Astrocyte (in vitro differentiated cells and primary cell): ENCODE results near the gene PSMB1. TPM values are rescaled to one million over a fixed set of nuclear protein-coding genes. Genes with fewer than 3 reads are reported as not detected.
A peak's percentile ranks its signal among the peaks of the same experiment; 100 is the strongest.

Source experiments
- DNase-seq: peaks from one replicate; pipeline ENCODE4 v3.0.0-alpha.2; 2010; ENCODE audit warnings: low read depth
- FAIRE-seq: peaks from 2 replicates; lab custom pipeline; 2011; peaks lifted over from hg19 to GRCh38; lab: Jason Lieb, UNC
- H2AFZ ChIP-seq: 2 replicates; pipeline ENCODE4 v1.6.0; 2012; ENCODE audit warnings: low read depth, low read length, inconsistent platforms
- H3K27ac ChIP-seq: 2 replicates; pipeline ENCODE4 v1.5.1; 2011; ENCODE audit warnings: low read depth, low read length, inconsistent platforms
- H3K27me3 ChIP-seq: 2 replicates; pipeline ENCODE4 v1.6.0; 2011; ENCODE audit warnings: low read length, inconsistent platforms; ENCODE audit not compliant: insufficient read depth
- H3K36me3 ChIP-seq: 2 replicates; pipeline ENCODE4 v1.5.1; 2011; ENCODE audit warnings: low read length, inconsistent platforms; ENCODE audit not compliant: insufficient read depth
- H3K4me1 ChIP-seq: 2 replicates; pipeline ENCODE4 v1.5.1; 2011; ENCODE audit warnings: low read length, inconsistent platforms; ENCODE audit not compliant: insufficient read depth
- H3K4me2 ChIP-seq: 2 replicates; pipeline ENCODE4 v1.6.0; 2012; ENCODE audit warnings: low read length, inconsistent platforms
- H3K4me3 ChIP-seq: 2 replicates; pipeline ENCODE4 v1.5.1; 2011; ENCODE audit warnings: low read depth, mild to moderate bottlenecking, low read length, inconsistent platforms; ENCODE audit not compliant: insufficient read depth
- H3K79me2 ChIP-seq: 2 replicates; pipeline ENCODE4 v1.6.0; 2012; ENCODE audit warnings: mild to moderate bottlenecking, low read length, inconsistent platforms; ENCODE audit not compliant: insufficient read depth
- H3K9ac ChIP-seq: 2 replicates; pipeline ENCODE4 v1.6.0; 2012; ENCODE audit warnings: mild to moderate bottlenecking, low read length, inconsistent platforms
- H3K9me3 ChIP-seq: 2 replicates; pipeline ENCODE4 v1.5.1; 2012; ENCODE audit warnings: low read depth, mild to moderate bottlenecking, low read length, inconsistent platforms; ENCODE audit not compliant: insufficient read depth
- H4K20me1 ChIP-seq: 2 replicates; pipeline ENCODE4 v1.6.0; 2012; ENCODE audit warnings: low read length, inconsistent platforms; ENCODE audit not compliant: insufficient read depth
- H3K27ac Mint-ChIP-seq: one replicate; pipeline ENCODE4 v1.8.0; 2021; ENCODE audit warnings: mild to moderate bottlenecking, mixed read lengths; ENCODE audit not compliant: unreplicated experiment
- H3K27me3 Mint-ChIP-seq: one replicate; pipeline ENCODE4 v1.8.0; 2021; ENCODE audit warnings: low read depth, mixed read lengths; ENCODE audit not compliant: unreplicated experiment
- H3K36me3 Mint-ChIP-seq: one replicate; pipeline ENCODE4 v1.8.0; 2021; ENCODE audit warnings: low read depth, mixed read lengths; ENCODE audit not compliant: unreplicated experiment
- H3K4me1 Mint-ChIP-seq: one replicate; pipeline ENCODE4 v1.8.0; 2021; ENCODE audit warnings: low read depth, mixed read lengths; ENCODE audit not compliant: unreplicated experiment
- H3K4me3 Mint-ChIP-seq: one replicate; pipeline ENCODE4 v1.8.0; 2021; ENCODE audit warnings: mild to moderate bottlenecking, moderate library complexity, mixed read lengths; ENCODE audit not compliant: unreplicated experiment
- H3K9me3 Mint-ChIP-seq: one replicate; pipeline ENCODE4 v1.8.0; 2021; ENCODE audit warnings: mild to moderate bottlenecking, mixed read lengths; ENCODE audit not compliant: unreplicated experiment
- EZH2 ChIP-seq: IDR thresholded peaks from 2 replicates; pipeline ENCODE4 v1.6.1; 2012; ENCODE audit warnings: mild to moderate bottlenecking, low read length, inconsistent platforms; ENCODE audit not compliant: insufficient read depth
- total RNA-seq: library from RNA; stranded (reverse); gene quantifications from 2 replicates; pipeline ENCODE4 v1.2.1, GENCODE V29; 2021
- TF ChIP-seq, protein P1 (sequence below): IDR thresholded peaks from 2 replicates; pipeline ENCODE4 v1.5.1; 2011; ENCODE audit warnings: low read depth, mild to moderate bottlenecking, inconsistent platforms, low read length, moderate library complexity; ENCODE audit not compliant: insufficient read depth

The PSMB1 gene
- total RNA-seq, 1 donor from 2014 or later = 192 TPM

DNA sequence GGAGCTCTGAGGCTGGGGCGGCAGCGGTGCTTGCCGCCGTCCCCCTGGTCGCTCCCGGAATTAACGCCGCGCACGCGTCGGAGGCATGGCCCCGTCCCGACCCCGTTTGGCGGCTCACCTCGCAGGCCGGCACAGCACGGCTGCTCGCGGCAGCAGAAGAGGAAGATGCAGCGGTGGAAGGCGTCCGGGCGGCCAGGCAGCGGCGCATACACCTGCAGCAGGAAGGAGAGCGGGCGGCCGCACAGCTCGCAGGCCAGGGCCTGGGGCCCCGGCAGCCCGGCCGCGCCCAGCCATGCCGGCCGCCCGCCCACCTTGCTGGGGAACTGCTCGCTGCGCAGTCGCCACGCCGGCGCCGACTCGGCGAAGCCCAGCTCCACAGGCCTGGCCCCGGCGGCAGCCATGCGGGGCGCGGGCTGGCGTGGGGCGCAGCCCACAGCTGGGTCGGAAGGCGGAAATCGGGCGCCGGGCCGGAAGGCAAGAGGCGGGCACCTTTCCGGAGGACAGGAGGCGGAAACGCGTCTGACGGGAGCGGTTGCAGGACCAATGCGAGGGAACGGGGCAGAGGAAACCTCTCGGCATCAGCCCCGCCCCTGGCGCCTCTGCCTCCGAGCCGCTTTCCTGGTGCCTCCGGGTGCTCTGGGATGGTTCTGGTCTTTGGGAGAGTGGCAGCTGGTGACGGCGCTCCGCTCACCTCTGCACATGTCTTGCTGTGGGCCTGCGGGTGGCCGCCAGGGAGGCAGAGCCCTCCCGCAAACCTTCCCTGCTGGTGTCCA lies 31.3 kb upstream of the PSMB1 start, which contains the start of gene PDCD2:
TSS of gene PDCD2 (minus strand) at position 457 of the 773 bp plus-strand sequence. CDS start at position 401, 56 bp downstream.
- Mint-ChIP-seq H3K27me3 (no peaks in the 10 kb centered on the region), H3K36me3 (peaks cover 2% of the 10 kb centered on the region), H3K27ac (peak within 1 kb of the TSS; percentile 85), H3K4me1 (peaks cover 6% of the 10 kb centered on the region), H3K9me3 (no peaks in the 10 kb centered on the region), H3K4me3 (peak within 1 kb of the TSS; percentile 99)
- peak within 1 kb of the TSS; percentile 94 for H2AFZ ChIP-seq
- peak within 1 kb of the TSS; percentile 91 for H3K9ac ChIP-seq
- FAIRE-seq (no peak), DNase-seq (peak; percentile 84)
- no peaks in the 10 kb centered on the region for H3K27me3 ChIP-seq
- TF ChIP-seq, protein P1, sequence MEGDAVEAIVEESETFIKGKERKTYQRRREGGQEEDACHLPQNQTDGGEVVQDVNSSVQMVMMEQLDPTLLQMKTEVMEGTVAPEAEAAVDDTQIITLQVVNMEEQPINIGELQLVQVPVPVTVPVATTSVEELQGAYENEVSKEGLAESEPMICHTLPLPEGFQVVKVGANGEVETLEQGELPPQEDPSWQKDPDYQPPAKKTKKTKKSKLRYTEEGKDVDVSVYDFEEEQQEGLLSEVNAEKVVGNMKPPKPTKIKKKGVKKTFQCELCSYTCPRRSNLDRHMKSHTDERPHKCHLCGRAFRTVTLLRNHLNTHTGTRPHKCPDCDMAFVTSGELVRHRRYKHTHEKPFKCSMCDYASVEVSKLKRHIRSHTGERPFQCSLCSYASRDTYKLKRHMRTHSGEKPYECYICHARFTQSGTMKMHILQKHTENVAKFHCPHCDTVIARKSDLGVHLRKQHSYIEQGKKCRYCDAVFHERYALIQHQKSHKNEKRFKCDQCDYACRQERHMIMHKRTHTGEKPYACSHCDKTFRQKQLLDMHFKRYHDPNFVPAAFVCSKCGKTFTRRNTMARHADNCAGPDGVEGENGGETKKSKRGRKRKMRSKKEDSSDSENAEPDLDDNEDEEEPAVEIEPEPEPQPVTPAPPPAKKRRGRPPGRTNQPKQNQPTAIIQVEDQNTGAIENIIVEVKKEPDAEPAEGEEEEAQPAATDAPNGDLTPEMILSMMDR = no peak
- no peak for TF ChIP-seq EZH2
- H3K36me3 ChIP-seq = peaks cover 26% of the 10 kb centered on the region
- H3K4me2 ChIP-seq = peak within 1 kb of the TSS; percentile 95
- peaks cover 11% of the 10 kb centered on the region for H4K20me1 ChIP-seq
- peak within 1 kb of the TSS; percentile 62 for H3K27ac ChIP-seq
- peaks cover 11% of the 10 kb centered on the region for H3K4me1 ChIP-seq
- peak within 1 kb of the TSS; percentile 98 for H3K4me3 ChIP-seq
- H3K79me2 ChIP-seq = peaks cover 35% of the 10 kb centered on the region
- H3K9me3 ChIP-seq = no peaks in the 10 kb centered on the region

DNA sequence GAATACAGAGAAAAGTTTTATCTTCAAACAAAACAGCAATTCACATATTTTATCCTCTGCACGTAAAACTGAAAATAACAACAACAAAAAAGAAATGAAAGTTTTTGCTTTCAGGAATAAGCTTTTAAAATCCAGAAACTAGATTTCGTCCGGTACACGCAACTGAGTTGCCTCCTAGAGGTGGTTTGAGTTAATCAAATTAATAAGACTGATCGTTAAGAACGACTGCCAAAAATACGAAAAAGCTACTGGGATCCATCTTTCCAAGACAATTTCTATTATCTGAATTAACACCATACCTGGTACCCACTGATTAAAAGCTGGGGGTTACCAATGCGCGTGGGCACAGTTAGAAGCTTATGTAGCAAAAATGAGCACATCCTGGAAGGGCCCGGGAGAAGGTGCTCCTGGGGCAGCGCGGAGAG lies 30.7 kb upstream of the PSMB1 start:
- Histone ChIP-seq H3K9ac (peak overlapping the region; percentile 91), H3K4me3 (peak overlapping the region; percentile 98), H3K27me3 (no peaks in the 10 kb centered on the region), H3K79me2 (peaks cover 35% of the 10 kb centered on the region), H3K4me1 (peaks cover 11% of the 10 kb centered on the region), H3K36me3 (peaks cover 26% of the 10 kb centered on the region), H3K27ac (peak overlapping the region; percentile 62), H3K4me2 (peak overlapping the region; percentile 95), H3K9me3 (no peaks in the 10 kb centered on the region), H2AFZ (peak overlapping the region; percentile 94), H4K20me1 (peaks cover 11% of the 10 kb centered on the region)
- no peaks in the 10 kb centered on the region for H3K9me3 Mint-ChIP-seq
- H3K4me3 Mint-ChIP-seq = peak overlapping the region; percentile 96
- H3K27ac Mint-ChIP-seq = peak overlapping the region; percentile 85
- H3K36me3 Mint-ChIP-seq = peaks cover 2% of the 10 kb centered on the region
- DNase-seq (no peak), FAIRE-seq (no peak)
- TF ChIP-seq, protein P1 = peak; percentile 7
- TF ChIP-seq EZH2 = no peak
- H3K27me3 Mint-ChIP-seq = no peaks in the 10 kb centered on the region
- H3K4me1 Mint-ChIP-seq = peaks cover 6% of the 10 kb centered on the region

DNA sequence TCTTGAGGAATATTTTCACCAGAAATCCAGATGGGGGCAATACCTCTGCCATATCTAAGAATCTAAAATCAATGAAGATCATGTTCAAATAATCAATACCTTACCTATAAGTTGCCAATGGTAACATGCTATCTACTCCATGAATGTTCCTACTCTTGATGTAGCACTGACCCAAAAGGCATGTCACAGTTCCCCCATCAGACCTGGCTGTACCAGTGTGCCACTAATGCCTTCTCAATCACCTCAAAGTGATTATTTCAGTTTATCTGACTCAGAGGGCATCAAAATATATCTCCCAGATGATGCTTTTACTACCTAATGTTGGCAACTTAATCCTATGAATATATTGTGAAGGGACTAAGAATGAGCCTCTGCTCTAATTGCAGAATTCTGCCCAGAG lies 25.8 kb upstream of the PSMB1 start:
- Histone ChIP-seq H3K79me2 (peaks cover 22% of the 10 kb centered on the region), H3K27me3 (no peaks in the 10 kb centered on the region), H3K4me2 (no peak overlapping the region), H3K9ac (no peak overlapping the region), H3K36me3 (peaks cover 48% of the 10 kb centered on the region), H3K4me3 (no peak overlapping the region), H3K4me1 (peaks cover 7% of the 10 kb centered on the region), H3K27ac (no peak overlapping the region), H3K9me3 (no peaks in the 10 kb centered on the region), H2AFZ (no peak overlapping the region), H4K20me1 (peaks cover 10% of the 10 kb centered on the region)
- H3K4me1 Mint-ChIP-seq = peaks cover 6% of the 10 kb centered on the region
- peaks cover 2% of the 10 kb centered on the region for H3K36me3 Mint-ChIP-seq
- H3K4me3 Mint-ChIP-seq = no peak overlapping the region
- no peaks in the 10 kb centered on the region for H3K9me3 Mint-ChIP-seq
- FAIRE-seq (no peak), DNase-seq (no peak)
- H3K27me3 Mint-ChIP-seq = no peaks in the 10 kb centered on the region
- H3K27ac Mint-ChIP-seq = no peak overlapping the region
- TF ChIP-seq, protein P1 = no peak
- TF ChIP-seq EZH2 = no peak
